ENCODE data around the gene KCMF1.

KCMF1 gene

DNA sequence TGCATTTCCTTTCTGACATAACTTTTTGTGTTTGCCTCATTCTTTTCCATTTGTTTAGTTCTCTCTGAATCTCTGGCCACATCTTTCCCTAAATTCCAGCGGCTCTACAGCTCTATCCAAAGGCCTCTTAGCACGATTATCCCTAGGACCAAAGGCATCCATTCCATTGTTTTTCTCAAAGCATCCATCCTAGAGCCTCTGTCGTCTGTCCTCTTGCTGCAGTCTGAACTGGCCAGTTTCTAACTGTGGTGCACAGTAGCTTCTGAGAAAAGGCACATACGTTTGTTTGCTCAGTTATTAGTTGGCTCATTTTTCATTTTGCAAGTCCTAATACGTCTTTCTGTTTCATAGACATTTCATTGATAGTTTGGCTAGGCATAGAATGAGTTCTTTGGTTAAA is 116.6 kb downstream of the KCMF1 start:
- no peak for DNase-seq

DNA sequence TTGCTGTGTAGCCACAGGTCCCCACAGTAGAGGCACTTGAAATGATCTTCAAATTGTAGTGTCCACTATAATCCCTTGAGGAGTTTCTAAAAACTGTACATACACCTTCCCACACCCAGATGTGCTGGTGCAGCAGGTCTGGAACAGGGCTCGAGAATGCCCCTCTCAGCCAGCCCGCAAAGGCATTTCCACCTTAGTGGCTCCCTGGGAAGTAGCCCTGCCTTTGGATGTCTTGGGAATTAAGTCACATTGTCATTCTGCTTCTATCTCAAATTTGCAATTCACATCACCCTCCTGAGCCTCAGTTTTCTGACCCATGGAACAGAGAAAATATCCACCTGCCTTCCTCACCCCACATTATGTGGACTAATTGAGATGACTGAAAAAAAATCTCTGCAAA is 118.0 kb downstream of the KCMF1 start:
- DNase-seq = no peak

DNA sequence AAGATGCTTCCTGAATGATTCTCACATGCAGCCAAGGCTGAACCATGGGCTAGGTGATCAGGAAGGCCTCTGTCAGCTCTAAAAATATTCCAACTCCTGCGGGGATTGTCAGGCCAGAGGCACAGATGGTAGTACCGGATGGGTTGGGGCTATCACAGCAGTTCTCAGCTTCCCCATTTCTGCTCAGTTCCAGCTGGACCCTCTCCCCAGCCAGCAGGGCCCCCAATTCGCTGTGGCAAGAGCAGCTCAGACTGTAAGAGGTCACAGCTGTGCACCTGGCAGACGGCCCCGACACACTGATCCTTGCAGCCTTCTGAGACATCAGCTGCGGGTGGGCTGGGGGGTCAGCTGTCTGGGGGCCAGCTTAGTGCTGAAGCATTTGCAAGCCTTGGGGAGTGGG is 118.6 kb downstream of the KCMF1 start:
- no peak for DNase-seq

DNA sequence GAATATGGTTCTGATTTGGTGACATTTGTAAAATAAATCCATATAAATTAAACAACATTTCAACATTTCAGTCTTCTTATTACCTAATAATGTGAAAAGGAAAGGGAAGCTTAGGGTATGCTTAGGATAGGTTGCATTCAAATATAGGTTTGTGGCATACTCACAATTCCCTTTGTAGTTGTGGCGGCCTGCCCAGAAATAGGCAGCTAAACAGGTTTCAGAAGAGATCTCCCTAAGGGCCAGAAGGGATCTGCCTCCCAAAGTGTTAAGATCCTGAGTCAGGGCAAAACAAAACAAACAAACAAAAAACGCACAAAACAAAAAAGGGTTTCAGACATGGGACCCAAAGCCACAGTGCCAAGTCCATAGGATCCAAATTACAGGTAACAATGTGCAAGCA is 120.9 kb downstream of the KCMF1 start:
- no peak for DNase-seq

DNA sequence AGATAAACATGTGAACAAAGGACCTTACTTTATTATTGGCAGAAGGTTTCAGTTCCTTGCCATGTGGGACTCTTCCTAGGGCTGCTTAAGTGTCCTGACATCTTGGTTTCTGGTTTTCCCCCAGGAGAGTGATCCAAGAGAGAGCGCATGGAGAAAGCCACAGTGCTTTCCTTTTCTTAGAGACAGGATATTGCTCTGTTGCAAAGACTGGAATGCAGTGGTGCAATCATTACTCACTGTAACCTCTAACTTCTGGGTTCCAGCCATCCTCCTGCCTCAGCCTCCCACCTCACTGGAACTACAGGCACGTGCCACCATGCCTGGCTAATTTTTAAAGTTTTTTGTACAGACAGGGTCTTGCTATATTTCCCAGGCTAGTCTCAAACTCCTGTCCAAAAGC is 124.1 kb downstream of the KCMF1 start:
- DNase-seq = no peak

DNA sequence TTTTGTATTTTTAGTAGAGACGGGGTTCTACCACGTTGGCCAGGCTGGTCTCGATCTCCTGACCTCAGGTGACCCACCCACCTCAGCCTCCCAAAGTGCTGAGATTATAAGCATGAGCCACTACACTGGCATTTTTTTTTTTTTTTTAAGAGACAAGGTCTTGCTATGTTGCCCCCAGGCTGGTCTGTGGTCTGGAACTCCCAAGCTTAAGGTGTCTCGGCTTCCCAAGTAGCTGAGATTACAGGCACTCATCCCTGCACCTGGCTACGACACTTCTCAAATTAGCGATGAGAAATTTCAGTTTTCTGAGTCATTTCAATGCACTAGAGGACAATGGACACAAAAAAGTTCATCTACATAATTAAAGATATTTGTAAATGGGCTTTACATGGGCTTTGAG is 125.7 kb downstream of the KCMF1 start:
- DNase-seq = no peak

DNA sequence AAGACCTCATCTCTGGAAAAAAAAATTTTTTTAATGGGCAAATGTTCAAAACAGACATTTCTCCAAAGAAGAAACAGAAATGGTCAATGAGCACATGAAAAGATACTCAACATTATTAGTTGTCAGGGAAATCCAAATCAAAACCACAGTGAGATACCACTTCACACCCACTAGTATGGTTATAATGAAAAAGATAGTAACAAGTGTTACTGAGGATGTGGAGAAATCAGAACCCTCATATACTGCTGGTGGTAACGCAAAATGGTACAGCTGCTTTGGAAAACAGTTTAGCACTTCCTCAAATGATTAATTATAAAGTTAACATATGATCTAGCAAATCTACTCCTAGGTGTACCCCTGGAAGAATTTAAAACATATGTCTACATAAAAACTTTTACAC is 133.3 kb downstream of the KCMF1 start:
- DNase-seq = no peak

DNA sequence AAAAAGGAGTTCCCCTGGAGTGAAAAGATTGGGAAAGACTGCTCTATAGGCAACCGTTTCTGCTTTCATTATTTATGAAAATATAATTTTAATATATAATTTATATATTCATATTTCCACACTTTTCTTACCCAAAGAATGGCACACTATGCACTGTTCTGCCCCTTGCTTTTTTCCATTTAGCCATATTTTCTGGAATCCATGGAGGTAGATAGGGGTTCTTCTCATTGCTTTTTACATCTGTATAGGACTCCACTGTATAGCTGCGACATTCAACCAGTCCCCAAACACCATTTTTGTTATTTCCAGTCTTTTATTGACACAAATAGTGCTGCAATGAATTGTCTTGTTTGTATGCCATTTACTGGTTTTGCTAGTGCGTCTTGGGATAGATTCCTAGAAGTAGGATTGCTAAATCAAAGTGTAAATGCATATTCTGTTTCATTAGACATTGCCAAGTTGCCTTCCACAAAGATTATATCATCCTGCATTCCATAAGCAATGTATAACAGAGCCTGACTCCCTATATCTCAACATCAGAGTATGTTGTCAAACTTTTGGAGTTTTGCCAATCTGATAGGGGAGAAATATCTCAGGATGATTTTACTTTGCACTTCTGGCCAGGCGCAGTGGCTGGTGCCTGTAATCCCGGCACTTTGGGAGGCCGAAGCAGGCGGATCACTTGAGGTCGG is 135.7 kb downstream of the KCMF1 start:
- no peak for DNase-seq

All from SIG-M5 (cell line).